Hepatocyte (in vitro differentiated cells): ENCODE results near the gene TMEM272. TPM values are rescaled to one million over a fixed set of nuclear protein-coding genes. Genes with fewer than 3 reads are reported as not detected.

Source experiments
- DNase-seq: peaks from one replicate; pipeline ENCODE4 v3.0.0-alpha.2; 2016; ENCODE audit warnings: low spot score
- H2AFZ ChIP-seq: fragments of 200-600 bp; sonication (generic); 2 replicates; pipeline ENCODE4 v1.6.0; 2016; ENCODE audit warnings: antibody characterized with exemption, mild to moderate bottlenecking
- H3K27ac ChIP-seq: fragments of 200-600 bp; sonication (generic); 2 replicates; pipeline ENCODE4 v1.5.1; 2016; ENCODE audit warnings: mild to moderate bottlenecking
- H3K27me3 ChIP-seq: fragments of 200-600 bp; sonication (generic); 2 replicates; pipeline ENCODE4 v1.6.1; 2016
- H3K36me3 ChIP-seq: fragments of 200-600 bp; sonication (generic); replicated peaks from 2 replicates; pipeline ENCODE4 v1.5.1; 2016; ENCODE audit warnings: low read depth; ENCODE audit not compliant: insufficient read depth
- H3K4me1 ChIP-seq: fragments of 200-600 bp; sonication (generic); 2 replicates; pipeline ENCODE4 v1.5.1; 2016; ENCODE audit warnings: mild to moderate bottlenecking, moderate library complexity; ENCODE audit not compliant: insufficient read depth
- H3K4me2 ChIP-seq: fragments of 200-600 bp; sonication (generic); 2 replicates; pipeline ENCODE4 v1.6.0; 2016
- H3K4me3 ChIP-seq: fragments of 200-600 bp; sonication (generic); 2 replicates; pipeline ENCODE4 v1.5.1; 2016; ENCODE audit warnings: mild to moderate bottlenecking
- H3K79me2 ChIP-seq: fragments of 200-600 bp; sonication (generic); 2 replicates; pipeline ENCODE4 v1.6.0; 2017; ENCODE audit warnings: mild to moderate bottlenecking
- H3K9me2 ChIP-seq: fragments of 200-600 bp; sonication (generic); replicated peaks from 2 replicates; pipeline ENCODE4 v1.6.0; 2017; ENCODE audit warnings: mild to moderate bottlenecking; ENCODE audit not compliant: insufficient read depth
- H3K9me3 ChIP-seq: fragments of 200-600 bp; sonication (generic); 2 replicates; pipeline ENCODE4 v1.5.1; 2016; ENCODE audit warnings: low read depth, mild to moderate bottlenecking
- H4K20me1 ChIP-seq: fragments of 200-600 bp; sonication (generic); 2 replicates; pipeline ENCODE4 v1.6.0; 2016; ENCODE audit warnings: mild to moderate bottlenecking; ENCODE audit not compliant: insufficient read depth, poor library complexity, severe bottlenecking
- EZH2 ChIP-seq: fragments of 200-600 bp; sonication (generic); IDR thresholded peaks from 2 replicates; pipeline ENCODE4 v1.6.1; 2016; ENCODE audit warnings: antibody characterized with exemption, mild to moderate bottlenecking, borderline replicate concordance
- EZH2phosphoT487 ChIP-seq: fragments of 200-600 bp; sonication (generic); IDR thresholded peaks from one replicate; pipeline ENCODE4 v1.6.1; 2018; ENCODE audit warnings: antibody characterized with exemption, mild to moderate bottlenecking, low read depth, moderate library complexity; ENCODE audit not compliant: unreplicated experiment, severe bottlenecking
- WGBS: methylation state at CpG from one replicate; pipeline ENCODE4 v1.1.6; 2016; ENCODE audit warnings: low lambda C conversion rate; ENCODE audit errors: missing lambda C conversion rate; 5-methylcytosine and 5-hydroxymethylcytosine counted together
- polyA plus RNA-seq: library from polyadenylated mRNA; unstranded; fragments of >200 nt; fragmentation: Nextera tagmentation; extraction: Ambion mirVana; gene quantifications from 2 replicates; pipeline ENCODE4 v1.2.1, GENCODE V29; 2016
- total RNA-seq: library from RNA; depleted of rRNA; stranded (reverse); fragments of >200 nt; gene quantifications from 2 replicates; pipeline ENCODE4 v1.2.3, GENCODE V29; 2014
- TF ChIP-seq, protein P1 (sequence below): fragments of 200-600 bp; sonication (generic); IDR thresholded peaks from 2 replicates; pipeline ENCODE4 v1.5.1; 2016; ENCODE audit warnings: antibody characterized with exemption, mild to moderate bottlenecking; ENCODE audit not compliant: poor library complexity

The TMEM272 gene
- total and polyA plus RNA-seq, 2 experiments from 2014 or later: 0.20 to 0.23 TPM

DNA sequence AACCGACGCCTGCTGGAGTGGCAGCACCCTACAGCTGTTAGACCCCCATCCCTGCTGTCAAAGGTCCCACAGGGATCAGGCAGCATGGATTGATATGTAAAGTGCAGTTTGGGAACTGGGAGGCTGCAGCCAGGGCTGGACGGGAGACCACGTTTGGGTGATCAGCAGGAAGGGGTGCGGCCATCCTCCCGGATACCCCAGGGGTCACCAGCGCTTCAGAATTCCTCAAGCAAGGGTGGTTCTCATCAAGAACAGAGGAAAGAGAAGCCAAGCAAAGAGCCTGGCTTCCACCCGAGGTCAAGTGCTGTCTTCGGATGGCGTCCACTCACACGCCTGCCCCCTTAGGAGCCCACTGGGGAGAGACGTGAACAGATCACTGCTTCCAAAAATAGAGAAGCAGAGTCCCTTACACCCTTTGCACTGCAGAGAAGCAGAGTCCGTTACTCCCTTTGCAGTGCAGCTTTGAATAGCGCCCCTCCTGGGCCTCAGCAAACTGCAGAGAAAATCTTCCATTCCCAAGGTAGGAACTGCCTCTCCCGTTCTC is 76.5 kb downstream of the TMEM272 start:
- H3K4me2 ChIP-seq: no peak overlapping the region
- H4K20me1 ChIP-seq: no peaks in the 10 kb centered on the region
- no peaks in the 10 kb centered on the region for H3K9me2 ChIP-seq
- H3K27me3 ChIP-seq: no peaks in the 10 kb centered on the region
- H3K9me3 ChIP-seq: no peaks in the 10 kb centered on the region
- 86% methylated on average over 15 of the region's 15 CpGs for WGBS
- H3K4me3 ChIP-seq: no peak overlapping the region
- no peaks in the 10 kb centered on the region for H3K36me3 ChIP-seq
- H2AFZ ChIP-seq: no peak overlapping the region
- H3K4me1 ChIP-seq: peaks cover 16% of the 10 kb centered on the region
- no peak for DNase-seq
- H3K27ac ChIP-seq: no peak overlapping the region
- TF ChIP-seq, protein P1, sequence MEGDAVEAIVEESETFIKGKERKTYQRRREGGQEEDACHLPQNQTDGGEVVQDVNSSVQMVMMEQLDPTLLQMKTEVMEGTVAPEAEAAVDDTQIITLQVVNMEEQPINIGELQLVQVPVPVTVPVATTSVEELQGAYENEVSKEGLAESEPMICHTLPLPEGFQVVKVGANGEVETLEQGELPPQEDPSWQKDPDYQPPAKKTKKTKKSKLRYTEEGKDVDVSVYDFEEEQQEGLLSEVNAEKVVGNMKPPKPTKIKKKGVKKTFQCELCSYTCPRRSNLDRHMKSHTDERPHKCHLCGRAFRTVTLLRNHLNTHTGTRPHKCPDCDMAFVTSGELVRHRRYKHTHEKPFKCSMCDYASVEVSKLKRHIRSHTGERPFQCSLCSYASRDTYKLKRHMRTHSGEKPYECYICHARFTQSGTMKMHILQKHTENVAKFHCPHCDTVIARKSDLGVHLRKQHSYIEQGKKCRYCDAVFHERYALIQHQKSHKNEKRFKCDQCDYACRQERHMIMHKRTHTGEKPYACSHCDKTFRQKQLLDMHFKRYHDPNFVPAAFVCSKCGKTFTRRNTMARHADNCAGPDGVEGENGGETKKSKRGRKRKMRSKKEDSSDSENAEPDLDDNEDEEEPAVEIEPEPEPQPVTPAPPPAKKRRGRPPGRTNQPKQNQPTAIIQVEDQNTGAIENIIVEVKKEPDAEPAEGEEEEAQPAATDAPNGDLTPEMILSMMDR: no peak
- no peak for TF ChIP-seq EZH2phosphoT487
- no peak for TF ChIP-seq EZH2
- H3K79me2 ChIP-seq: no peaks in the 10 kb centered on the region

DNA sequence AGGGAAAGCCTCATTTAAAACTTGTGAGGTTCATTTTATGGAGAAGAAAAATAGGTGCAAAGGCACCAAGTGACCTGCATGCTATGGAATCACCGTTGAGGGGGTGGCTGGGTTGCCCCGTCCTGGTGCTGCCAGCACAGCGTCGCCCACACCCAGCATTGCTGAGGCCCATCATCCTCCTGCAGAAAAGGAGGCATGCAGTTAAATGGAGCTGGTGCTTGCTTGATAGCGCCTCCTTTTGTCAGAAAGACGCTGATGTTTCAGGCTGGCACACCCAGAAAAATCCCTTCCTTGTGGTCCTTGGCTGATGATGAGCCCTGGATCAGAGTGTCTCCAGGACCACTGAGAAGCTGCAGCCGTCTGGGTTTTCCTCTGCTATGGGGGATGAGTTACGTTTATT is 77.9 kb downstream of the TMEM272 start:
- H2AFZ ChIP-seq: no peak overlapping the region
- no peak overlapping the region for H3K27ac ChIP-seq
- H3K4me1 ChIP-seq: peaks cover 16% of the 10 kb centered on the region
- no peaks in the 10 kb centered on the region for H3K79me2 ChIP-seq
- H3K4me3 ChIP-seq: no peak overlapping the region
- WGBS: 90% methylated on average over 8 of the region's 8 CpGs
- DNase-seq: no peak
- no peak overlapping the region for H3K4me2 ChIP-seq
- no peaks in the 10 kb centered on the region for H4K20me1 ChIP-seq
- TF ChIP-seq EZH2 (no peak), EZH2phosphoT487 (no peak)
- TF ChIP-seq, protein P1: no peak
- no peaks in the 10 kb centered on the region for H3K9me3 ChIP-seq
- H3K36me3 ChIP-seq: no peaks in the 10 kb centered on the region
- H3K9me2 ChIP-seq: no peaks in the 10 kb centered on the region
- no peaks in the 10 kb centered on the region for H3K27me3 ChIP-seq

DNA sequence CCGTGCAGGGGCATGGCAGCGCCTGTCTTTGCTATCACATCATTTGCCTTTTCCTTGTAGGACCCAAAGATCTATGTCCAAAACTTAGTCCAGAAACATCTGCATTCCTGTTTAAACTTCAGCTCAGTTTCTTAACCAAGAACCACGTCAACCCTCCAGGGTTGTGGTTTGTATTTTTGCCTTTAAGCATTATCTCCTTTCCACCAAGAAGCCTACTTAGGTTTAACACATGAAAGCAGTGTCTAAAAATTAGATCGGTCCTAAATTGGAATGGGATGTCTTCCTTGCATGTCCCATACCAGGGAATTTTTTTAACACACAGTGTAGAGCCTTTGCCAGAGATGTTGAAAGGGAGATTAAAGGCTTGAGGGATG is 79.8 kb downstream of the TMEM272 start:
- Histone ChIP-seq H3K4me2 (peak overlapping the region; percentile 51), H3K79me2 (no peaks in the 10 kb centered on the region), H4K20me1 (no peaks in the 10 kb centered on the region), H3K9me3 (no peaks in the 10 kb centered on the region), H3K4me1 (peaks cover 16% of the 10 kb centered on the region), H3K4me3 (no peak overlapping the region), H2AFZ (no peak overlapping the region), H3K9me2 (no peaks in the 10 kb centered on the region), H3K36me3 (no peaks in the 10 kb centered on the region), H3K27ac (peak overlapping the region; percentile 85), H3K27me3 (no peaks in the 10 kb centered on the region)
- DNase-seq: no peak
- TF ChIP-seq EZH2: no peak
- TF ChIP-seq, protein P1: no peak
- no peak for TF ChIP-seq EZH2phosphoT487
- 88% methylated on average over 4 of the region's 4 CpGs for WGBS
